Glutamatergic neuron (in vitro differentiated cells): Measurements from ENCODE around the gene GADD45GIP1. TPM values are rescaled to one million over a fixed set of nuclear protein-coding genes. Genes with fewer than 3 reads are reported as not detected.
A peak's percentile ranks its signal among the peaks of the same experiment; 100 is the strongest.
"Not testable (repeated sequence)": the region's sequence is repeated elsewhere in the genome, so short reads cannot be mapped to it uniquely, and the experiment has no call there.

ENCODE experiments used
- DNase-seq: peaks from one replicate; pipeline ENCODE4 v3.0.0; 2022
- H3K27ac Mint-ChIP-seq: one replicate; pipeline ENCODE4 v1.8.0; 2020; ENCODE audit warnings: mild to moderate bottlenecking, mixed read lengths, inconsistent platforms; ENCODE audit not compliant: unreplicated experiment
- H3K27me3 Mint-ChIP-seq: one replicate; pipeline ENCODE4 v1.8.0; 2020; ENCODE audit warnings: mild to moderate bottlenecking, moderate library complexity, mixed read lengths, inconsistent platforms; ENCODE audit not compliant: unreplicated experiment
- H3K36me3 Mint-ChIP-seq: one replicate; pipeline ENCODE4 v1.8.0; 2020; ENCODE audit warnings: mild to moderate bottlenecking, mixed read lengths, inconsistent platforms; ENCODE audit not compliant: unreplicated experiment
- H3K4me1 Mint-ChIP-seq: one replicate; pipeline ENCODE4 v1.8.0; 2020; ENCODE audit warnings: mild to moderate bottlenecking, low read depth, mixed read lengths, inconsistent platforms; ENCODE audit not compliant: unreplicated experiment
- H3K4me3 Mint-ChIP-seq: one replicate; pipeline ENCODE4 v1.8.0; 2020; ENCODE audit warnings: mild to moderate bottlenecking, mixed read lengths, inconsistent platforms; ENCODE audit not compliant: unreplicated experiment
- H3K9me3 Mint-ChIP-seq: one replicate; pipeline ENCODE4 v1.8.0; 2020; ENCODE audit warnings: mild to moderate bottlenecking, moderate library complexity, mixed read lengths, inconsistent platforms; ENCODE audit not compliant: unreplicated experiment
- CTCF ChIP-seq: fragments of 200-600 bp; sonication (generic); IDR thresholded peaks from one replicate; pipeline ENCODE4 v1.5.0; 2021; ENCODE audit not compliant: partially characterized antibody, unreplicated experiment
- total RNA-seq: library from RNA; stranded (reverse); fragmentation: NEBNext Ultra II Directional; extraction: Animal tissue kit (Norgen Biotek cat#: 25700); gene quantifications from one replicate; pipeline ENCODE4 v1.2.1, GENCODE V29; 2021; ENCODE audit not compliant: unreplicated experiment

Gene GADD45GIP1
- total RNA-seq, 1 donor from 2014 or later, result 28.8 TPM

GRCh38 chr19:12984143-12984627, 27.2 kb upstream of the GADD45GIP1 start:
- Mint-ChIP-seq H3K9me3 (peaks cover 6% of the 10 kb centered on the region), H3K4me3 (no peak overlapping the region), H3K36me3 (no peaks in the 10 kb centered on the region), H3K27me3 (peaks cover 5% of the 10 kb centered on the region), H3K4me1 (peaks cover 10% of the 10 kb centered on the region), H3K27ac (no peak overlapping the region)
- TF ChIP-seq CTCF, result no peak
- DNase-seq, result no peak

- Mint-ChIP-seq H3K9me3 (peaks cover 6% of the 10 kb centered on the region), H3K27me3 (peaks cover 5% of the 10 kb centered on the region), H3K4me1 (peaks cover 10% of the 10 kb centered on the region), H3K27ac (no peak overlapping the region), H3K36me3 (no peaks in the 10 kb centered on the region), H3K4me3 (no peak overlapping the region)
- peak; percentile 95 for TF ChIP-seq CTCF
- peak; percentile 77 for DNase-seq
These were observed 26.6 kb upstream of the GADD45GIP1 start for GRCh38 chr19:12983542-12984142.

GRCh38 chr19:12983091-12983490, 26.1 kb upstream of the GADD45GIP1 start:
- Mint-ChIP-seq H3K36me3 (no peaks in the 10 kb centered on the region), H3K4me1 (peaks cover 10% of the 10 kb centered on the region), H3K27me3 (peaks cover 7% of the 10 kb centered on the region), H3K9me3 (peaks cover 6% of the 10 kb centered on the region), H3K4me3 (no peak overlapping the region), H3K27ac (no peak overlapping the region)
- TF ChIP-seq CTCF, result no peak
- DNase-seq, result no peak

- no peak overlapping the region for H3K4me3 Mint-ChIP-seq
- peaks cover 10% of the 10 kb centered on the region for H3K4me1 Mint-ChIP-seq
- H3K27ac Mint-ChIP-seq, result no peak overlapping the region
- peaks cover 8% of the 10 kb centered on the region for H3K27me3 Mint-ChIP-seq
- no peak for DNase-seq
- TF ChIP-seq CTCF, result no peak
- H3K36me3 Mint-ChIP-seq, result no peaks in the 10 kb centered on the region
- H3K9me3 Mint-ChIP-seq, result peaks cover 6% of the 10 kb centered on the region
These were observed 25.6 kb upstream of the GADD45GIP1 start for GRCh38 chr19:12982648-12983047.

- no peak for DNase-seq
- Mint-ChIP-seq H3K36me3 (no peaks in the 10 kb centered on the region), H3K9me3 (peaks cover 3% of the 10 kb centered on the region), H3K4me3 (no peak overlapping the region), H3K27me3 (peaks cover 5% of the 10 kb centered on the region), H3K4me1 (peaks cover 5% of the 10 kb centered on the region), H3K27ac (no peak overlapping the region)
- no peak for TF ChIP-seq CTCF
These were observed 23.0 kb upstream of the GADD45GIP1 start for GRCh38 chr19:12979974-12980373.

- not testable (repeated sequence) for H3K4me3 Mint-ChIP-seq, H3K27me3 Mint-ChIP-seq, H3K27ac Mint-ChIP-seq, H3K9me3 Mint-ChIP-seq, H3K4me1 Mint-ChIP-seq, DNase-seq, H3K36me3 Mint-ChIP-seq
These were observed 19.1 kb upstream of the GADD45GIP1 start for GRCh38 chr19:12976109-12976508.
